GM21515 (cell line): ENCODE data around the gene ANKRD29.
"Not testable (repeated sequence)": the region's sequence is repeated elsewhere in the genome, so short reads cannot be mapped to it uniquely, and the experiment has no call there.

Source experiments
- ATAC-seq: cut with Tn5 transposase; IDR thresholded peaks from one replicate; pipeline ENCODE4 v1.9.1; 2021; ENCODE audit not compliant: unreplicated experiment

ANKRD29 gene

GRCh38 chr18:23584019-23584983 lies 78.4 kb downstream of the ANKRD29 start:
- no peak for ATAC-seq

GRCh38 chr18:23583071-23583865 lies 79.4 kb downstream of the ANKRD29 start:
- ATAC-seq, result no peak

- no peak for ATAC-seq
These were observed 81.9 kb downstream of the ANKRD29 start for GRCh38 chr18:23580677-23581367.

- no peak for ATAC-seq
These were observed 83.6 kb downstream of the ANKRD29 start for GRCh38 chr18:23578891-23579653.

- ATAC-seq, result no peak
These were observed 84.5 kb downstream of the ANKRD29 start for GRCh38 chr18:23578067-23578701.

GRCh38 chr18:23577521-23577920 lies 85.2 kb downstream of the ANKRD29 start:
- ATAC-seq, result not testable (repeated sequence)

GRCh38 chr18:23575309-23575651 lies 87.4 kb downstream of the ANKRD29 start:
- no peak for ATAC-seq

- no peak for ATAC-seq
These were observed 88.0 kb downstream of the ANKRD29 start for GRCh38 chr18:23574611-23575308.

GRCh38 chr18:23573626-23574431 lies 88.9 kb downstream of the ANKRD29 start:
- ATAC-seq, result no peak

- ATAC-seq, result no peak
These were observed 89.7 kb downstream of the ANKRD29 start for GRCh38 chr18:23573020-23573419.

GRCh38 chr18:23572570-23572969 lies 90.1 kb downstream of the ANKRD29 start:
- no peak for ATAC-seq

- no peak for ATAC-seq
These were observed 90.7 kb downstream of the ANKRD29 start for GRCh38 chr18:23572012-23572411.

- no peak for ATAC-seq
These were observed 91.7 kb downstream of the ANKRD29 start for GRCh38 chr18:23570912-23571504.

GRCh38 chr18:23569299-23570063 lies 93.2 kb downstream of the ANKRD29 start:
- ATAC-seq, result no peak

GRCh38 chr18:23568281-23569138 lies 94.2 kb downstream of the ANKRD29 start:
- ATAC-seq, result no peak

- ATAC-seq, result no peak
These were observed 95.0 kb downstream of the ANKRD29 start for GRCh38 chr18:23567671-23568070.
